Choroid plexus epithelial cell (primary cell): ENCODE results near the gene CACNG8.
A peak's percentile ranks its signal among the peaks of the same experiment; 100 is the strongest.
"Not testable (repeated sequence)": the region's sequence is repeated elsewhere in the genome, so short reads cannot be mapped to it uniquely, and the experiment has no call there.

Source experiments
- DNase-seq: peaks from one replicate; pipeline ENCODE4 v3.0.0-alpha.2; 2010; ENCODE audit warnings: low read depth
- H3K4me3 ChIP-seq: 2 replicates; pipeline ENCODE4 v1.5.1; 2011; ENCODE audit warnings: low read depth, mild to moderate bottlenecking, control low read depth, low read length, moderate library complexity
- TF ChIP-seq, protein P1 (sequence below): conservative IDR thresholded peaks from 2 replicates; pipeline ENCODE4 v1.5.1; 2011; ENCODE audit warnings: low read depth, mild to moderate bottlenecking, control low read depth, inconsistent platforms, low read length, moderate library complexity

CACNG8 gene

DNA sequence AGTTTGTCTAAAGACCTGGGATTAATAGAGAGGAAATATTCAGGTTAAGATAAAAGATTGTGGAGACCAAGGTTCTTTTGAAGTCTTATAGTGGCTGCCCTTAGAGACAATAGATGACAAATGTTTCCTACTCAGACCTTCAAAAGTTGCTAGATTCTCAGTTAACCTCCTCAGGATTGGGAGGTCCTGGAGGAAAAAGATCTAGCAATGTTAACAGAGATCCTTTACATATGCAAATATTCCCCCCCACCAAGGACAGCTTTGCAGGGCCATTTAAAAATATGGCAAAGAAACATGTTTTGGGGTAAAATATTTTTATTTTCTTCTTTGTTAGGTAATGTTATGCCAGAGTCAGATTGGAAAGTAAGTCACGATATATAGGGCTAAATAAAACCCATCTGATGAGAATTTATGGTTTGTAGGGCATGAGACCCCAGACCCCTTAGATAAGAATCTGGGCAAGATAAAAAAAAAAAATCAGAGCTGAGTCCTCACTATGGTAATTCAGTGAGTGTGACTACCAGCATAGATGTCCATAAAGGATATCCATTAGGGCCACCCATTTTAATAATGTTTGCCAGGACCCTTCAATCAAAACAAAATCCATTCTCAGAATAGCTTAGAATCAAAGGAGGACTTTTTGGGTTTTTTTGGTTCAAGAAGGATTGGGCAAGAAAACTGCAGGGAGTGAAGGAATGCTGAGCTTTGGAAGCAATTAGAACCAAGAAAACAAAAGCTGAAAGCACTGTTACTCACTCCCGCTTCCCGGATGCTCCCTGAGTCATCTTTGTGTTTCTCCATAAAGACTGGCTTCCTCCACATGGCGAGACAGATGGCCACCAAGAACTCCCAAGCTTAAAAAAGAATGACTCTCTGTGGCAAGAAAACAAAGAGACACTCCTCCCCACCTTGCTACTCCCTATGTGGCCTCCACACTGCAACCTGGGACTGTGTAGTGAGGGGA is 72.8 kb downstream of the CACNG8 start:
- TF ChIP-seq, protein P1, sequence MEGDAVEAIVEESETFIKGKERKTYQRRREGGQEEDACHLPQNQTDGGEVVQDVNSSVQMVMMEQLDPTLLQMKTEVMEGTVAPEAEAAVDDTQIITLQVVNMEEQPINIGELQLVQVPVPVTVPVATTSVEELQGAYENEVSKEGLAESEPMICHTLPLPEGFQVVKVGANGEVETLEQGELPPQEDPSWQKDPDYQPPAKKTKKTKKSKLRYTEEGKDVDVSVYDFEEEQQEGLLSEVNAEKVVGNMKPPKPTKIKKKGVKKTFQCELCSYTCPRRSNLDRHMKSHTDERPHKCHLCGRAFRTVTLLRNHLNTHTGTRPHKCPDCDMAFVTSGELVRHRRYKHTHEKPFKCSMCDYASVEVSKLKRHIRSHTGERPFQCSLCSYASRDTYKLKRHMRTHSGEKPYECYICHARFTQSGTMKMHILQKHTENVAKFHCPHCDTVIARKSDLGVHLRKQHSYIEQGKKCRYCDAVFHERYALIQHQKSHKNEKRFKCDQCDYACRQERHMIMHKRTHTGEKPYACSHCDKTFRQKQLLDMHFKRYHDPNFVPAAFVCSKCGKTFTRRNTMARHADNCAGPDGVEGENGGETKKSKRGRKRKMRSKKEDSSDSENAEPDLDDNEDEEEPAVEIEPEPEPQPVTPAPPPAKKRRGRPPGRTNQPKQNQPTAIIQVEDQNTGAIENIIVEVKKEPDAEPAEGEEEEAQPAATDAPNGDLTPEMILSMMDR = no peak
- H3K4me3 ChIP-seq = no peak overlapping the region
- peak; percentile 75 for DNase-seq

DNA sequence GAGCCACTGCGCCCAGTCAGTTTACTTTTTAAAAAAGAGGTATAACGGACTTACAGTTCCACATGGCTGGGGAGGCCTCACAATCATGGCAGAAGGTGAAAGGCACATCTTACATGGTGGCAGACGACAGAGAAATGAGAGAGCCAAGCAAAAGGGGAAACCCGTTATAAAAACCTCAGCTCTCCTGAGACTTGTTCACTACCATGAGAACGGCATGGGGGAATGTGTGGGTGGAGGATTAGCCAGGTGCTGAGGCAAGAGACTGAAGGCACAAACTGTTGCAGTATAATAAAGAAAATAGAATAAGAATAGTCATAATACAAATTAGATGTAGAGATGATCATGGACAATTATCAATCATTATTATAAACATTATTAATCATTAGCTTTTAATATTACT is 73.8 kb downstream of the CACNG8 start:
- not testable (repeated sequence) for H3K4me3 ChIP-seq, DNase-seq
